DOHH2 (cell line): ENCODE results near the gene EPN2.

Source experiments
- EZH2phosphoT487 ChIP-seq: fragments of 200-600 bp; sonication (generic); IDR thresholded peaks from 2 replicates; pipeline ENCODE4 v1.6.1; 2017; ENCODE audit warnings: borderline replicate concordance, mild to moderate bottlenecking, antibody characterized with exemption, low read length, moderate library complexity, mixed read lengths
- TF ChIP-seq, protein P1 (sequence below): fragments of 200-600 bp; sonication (generic); IDR thresholded peaks from one replicate; pipeline ENCODE4 v1.5.1; 2014; ENCODE audit warnings: antibody characterized with exemption, mild to moderate bottlenecking, low read depth, low read length; ENCODE audit not compliant: poor library complexity, severe bottlenecking

DNA sequence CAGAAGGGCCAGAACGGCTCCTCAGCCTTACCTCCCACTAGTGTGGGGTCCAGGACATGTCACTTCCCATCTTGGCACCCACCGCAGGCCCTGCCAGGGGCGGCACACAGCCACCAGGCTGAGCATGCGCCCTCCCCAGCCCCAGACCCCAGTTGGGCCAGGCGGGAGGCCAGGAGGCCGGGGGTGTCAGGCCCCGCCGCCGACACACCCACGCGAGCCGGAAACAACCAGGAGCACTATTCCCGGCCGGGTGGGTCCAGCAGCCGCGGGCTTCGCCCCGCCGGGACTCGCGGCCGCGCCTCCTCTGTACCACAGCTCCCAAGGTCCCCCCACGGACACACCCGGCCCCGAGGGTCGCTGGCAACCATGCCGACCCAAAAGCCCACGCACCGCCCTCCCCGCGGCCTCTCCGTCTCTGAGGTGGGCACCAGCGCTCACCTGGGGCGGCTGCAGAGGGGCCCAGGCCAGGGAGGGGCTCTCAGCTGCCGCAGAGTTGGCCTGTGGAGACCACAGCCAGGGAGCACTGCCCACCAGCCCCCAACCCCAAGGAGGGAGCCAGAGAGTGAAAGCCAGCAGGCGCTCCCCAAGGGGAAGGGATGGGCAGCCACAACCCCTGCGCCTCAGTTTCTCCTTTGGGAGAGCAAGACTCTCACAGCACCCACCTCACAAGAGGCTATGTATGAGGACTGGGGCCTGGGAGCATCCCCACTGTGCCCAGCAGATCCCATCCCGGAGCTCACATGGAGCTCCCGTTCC is 107.3 kb downstream of the EPN2 start:
- TF ChIP-seq, protein P1, sequence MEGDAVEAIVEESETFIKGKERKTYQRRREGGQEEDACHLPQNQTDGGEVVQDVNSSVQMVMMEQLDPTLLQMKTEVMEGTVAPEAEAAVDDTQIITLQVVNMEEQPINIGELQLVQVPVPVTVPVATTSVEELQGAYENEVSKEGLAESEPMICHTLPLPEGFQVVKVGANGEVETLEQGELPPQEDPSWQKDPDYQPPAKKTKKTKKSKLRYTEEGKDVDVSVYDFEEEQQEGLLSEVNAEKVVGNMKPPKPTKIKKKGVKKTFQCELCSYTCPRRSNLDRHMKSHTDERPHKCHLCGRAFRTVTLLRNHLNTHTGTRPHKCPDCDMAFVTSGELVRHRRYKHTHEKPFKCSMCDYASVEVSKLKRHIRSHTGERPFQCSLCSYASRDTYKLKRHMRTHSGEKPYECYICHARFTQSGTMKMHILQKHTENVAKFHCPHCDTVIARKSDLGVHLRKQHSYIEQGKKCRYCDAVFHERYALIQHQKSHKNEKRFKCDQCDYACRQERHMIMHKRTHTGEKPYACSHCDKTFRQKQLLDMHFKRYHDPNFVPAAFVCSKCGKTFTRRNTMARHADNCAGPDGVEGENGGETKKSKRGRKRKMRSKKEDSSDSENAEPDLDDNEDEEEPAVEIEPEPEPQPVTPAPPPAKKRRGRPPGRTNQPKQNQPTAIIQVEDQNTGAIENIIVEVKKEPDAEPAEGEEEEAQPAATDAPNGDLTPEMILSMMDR = no peak
- no peak for TF ChIP-seq EZH2phosphoT487
